ENCODE measurements around the gene DMXL1. TPM values are rescaled to one million over a fixed set of nuclear protein-coding genes. Genes with fewer than 3 reads are reported as not detected.

Gene DMXL1
- polyA plus RNA-seq, 1 of the 3 experiments (the other 2 are of a cell fraction): 6.6 TPM

- TF ChIP-seq PBX3 (IDR thresholded peaks at IDR 0.05) (no peak), NRF1 (IDR thresholded peaks at IDR 0.05; ENCODE audit: low read depth, low read length) (no peak), NFIC (IDR thresholded peaks at IDR 0.05; ENCODE audit: borderline replicate concordance) (no peak), FOXJ3 (CRISPR knock-in tag; IDR thresholded peaks at IDR 0.05) (no peak), RXRA (IDR thresholded peaks at IDR 0.05; ENCODE audit: borderline replicate concordance, low read depth) (no peak), RAD21 (IDR thresholded peaks at IDR 0.05; ENCODE audit: low read length) (no peak), ZBTB33 (IDR thresholded peaks at IDR 0.05; ENCODE audit: borderline replicate concordance, low read depth) (no peak)
Measured at GRCh38 chr5:119088438-119088837, 17.6 kb downstream of the DMXL1 start (continued).

- no peak overlapping the region for H3K9ac ChIP-seq
- H3F3A ChIP-seq (replicated peaks; ENCODE audit: insufficient read depth): no peaks in the 10 kb centered on the region
- H3K36me3 ChIP-seq (replicated peaks in 1 of 2; ENCODE audit: control insufficient read depth in 1 of 2, insufficient read depth in 2 of 2, low read length in 1 of 2): peaks cover 0 to 7% of the 10 kb centered on the region in 2 experiments
- no peak overlapping the region for H2AFZ ChIP-seq (ENCODE audit: low read depth)
- H3K4me3 ChIP-seq (ENCODE audit: low read depth in 2 of 2, low read length in 1 of 2): no peak overlapping the region
- H3K4me1 ChIP-seq (ENCODE audit: control insufficient read depth in 1 of 2, insufficient read depth in 2 of 2, low read depth in 1 of 2, low read length in 1 of 2): no peaks in the 10 kb centered on the region
- H3K4me2 ChIP-seq: no peak overlapping the region
- peaks cover 41% of the 10 kb centered on the region for H3K79me2 ChIP-seq (ENCODE audit: insufficient read depth)
- ChIA-PET CTCF (no interaction called here), POLR2A (no interaction called here)
- no peaks in the 10 kb centered on the region for H3K9me2 ChIP-seq
- no peaks in the 10 kb centered on the region for H3K27me3 ChIP-seq (ENCODE audit: insufficient read depth)
- no peaks in the 10 kb centered on the region for H3K9me3 ChIP-seq
- no peak overlapping the region for H3K27ac ChIP-seq (ENCODE audit: low read depth in 2 of 2, low read length in 1 of 2)
- no peak for DNase-seq
- TF ChIP-seq USF1 (IDR thresholded peaks at IDR 0.05; ENCODE audit: borderline replicate concordance, low read depth) (no peak), YY1 (IDR thresholded peaks at IDR 0.05; ENCODE audit: low read depth) (no peak), GATA2 (CRISPR knock-in tag; IDR thresholded peaks at IDR 0.05) (no peak), CHD2 (IDR thresholded peaks at IDR 0.05; ENCODE audit: low read length, partially characterized antibody) (no peak), RCOR1 (IDR thresholded peaks at IDR 0.05; ENCODE audit: low read length) (no peak), GABPA (IDR thresholded peaks at IDR 0.05; ENCODE audit: low read depth) (no peak), TEAD4 (IDR thresholded peaks at IDR 0.05; ENCODE audit: borderline replicate concordance, insufficient read depth) (no peak), NFIC (IDR thresholded peaks at IDR 0.05; ENCODE audit: borderline replicate concordance) (no peak), EP300 (IDR thresholded peaks at IDR 0.05; ENCODE audit: borderline replicate concordance in 1 of 2, low read depth in 1 of 2, low read length in 1 of 2) (no peak)
- no peaks in the 10 kb centered on the region for H4K20me1 ChIP-seq (ENCODE audit: insufficient read depth)
Measured at GRCh38 chr5:119095611-119096010, 24.7 kb downstream of the DMXL1 start.
